Measurements from ENCODE around the gene NTM. TPM values are rescaled to one million over a fixed set of nuclear protein-coding genes. Genes with fewer than 3 reads are reported as not detected.

Gene NTM
- total and polyA plus RNA-seq, 2 experiments from 2014 or later, result 25.9 to 49.0 TPM

DNA sequence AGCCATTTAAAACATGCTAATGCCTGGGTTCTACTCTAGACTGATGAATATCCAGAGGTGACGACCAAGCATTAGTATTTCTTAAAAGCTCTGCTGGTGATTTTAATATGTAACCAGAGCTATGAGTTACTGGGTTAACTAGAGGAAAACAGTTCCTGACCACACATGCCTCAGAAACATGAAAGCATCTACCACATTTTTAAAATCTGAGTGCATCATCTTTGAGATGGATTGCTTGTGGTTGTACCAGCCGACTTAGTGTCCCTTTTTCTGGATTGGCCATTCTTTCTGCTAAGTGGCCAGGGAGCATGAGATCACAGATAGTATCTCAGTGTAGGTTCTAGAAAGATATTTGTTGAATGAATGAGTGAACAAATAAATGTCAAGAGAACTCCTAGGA is 152.4 kb downstream of the NTM start:
- Histone ChIP-seq H4K20me1 (ENCODE audit: insufficient read depth) (no peaks in the 10 kb centered on the region), H3K79me2 (ENCODE audit: insufficient read depth) (no peaks in the 10 kb centered on the region), H3K4me3 (no peak overlapping the region), H3K9ac (no peak overlapping the region), H3K9me2 (ENCODE audit: insufficient read depth) (no peaks in the 10 kb centered on the region), H2AFZ (no peak overlapping the region), H3F3A (ENCODE audit: insufficient read depth) (no peaks in the 10 kb centered on the region), H3K9me3 (ENCODE audit: low read depth) (no peaks in the 10 kb centered on the region), H3K36me3 (ENCODE audit: low read depth) (no peaks in the 10 kb centered on the region), H3K4me1 (ENCODE audit: insufficient read depth) (no peaks in the 10 kb centered on the region), H3K27ac (no peak overlapping the region), H3K4me2 (ENCODE audit: unreplicated experiment) (no peak overlapping the region), H3K27me3 (replicated peaks; ENCODE audit: insufficient read depth) (peaks cover 73% of the 10 kb centered on the region)
- TF ChIP-seq EZH2phosphoT487 (IDR thresholded peaks at IDR 0.05; ENCODE audit: insufficient read depth, low read depth), result no peak
- no peak for TF ChIP-seq EZH2 (IDR thresholded peaks at IDR 0.05; ENCODE audit: insufficient read depth, poor library complexity, severe bottlenecking)
- in situ Hi-C loops (cut with MboI), result no loop called here
- 7 to 10% methylated on average over 2 of the region's 2 CpGs for WGBS, 2 experiments (ENCODE audit: low coverage in 1 of 2, low lambda C conversion rate in 2 of 2, missing lambda C conversion rate in 2 of 2)
- DNase-seq, result peak; percentile 20

DNA sequence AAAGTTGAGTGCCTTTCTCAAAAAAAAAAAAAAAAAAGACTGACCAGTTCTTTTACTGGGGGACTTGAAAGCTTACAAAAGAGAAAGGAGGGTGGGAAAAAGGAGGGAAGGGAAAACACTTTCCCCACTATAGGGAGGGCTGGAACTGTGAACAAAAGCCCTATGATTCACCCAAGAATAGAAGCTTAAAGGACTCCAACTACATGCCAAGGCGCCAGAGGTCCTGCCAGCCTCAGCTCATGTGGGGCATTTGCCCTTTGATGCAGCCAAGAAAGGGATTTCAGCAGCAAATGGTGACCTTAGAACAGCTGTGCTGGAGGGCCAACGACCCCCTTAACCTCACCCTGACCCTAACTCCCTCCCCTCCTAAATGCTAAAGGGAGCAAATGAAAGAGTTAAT is 160.0 kb downstream of the NTM start:
- Histone ChIP-seq H3K9me2 (ENCODE audit: insufficient read depth) (no peaks in the 10 kb centered on the region), H3K9me3 (ENCODE audit: low read depth) (no peaks in the 10 kb centered on the region), H3K4me1 (ENCODE audit: insufficient read depth) (no peaks in the 10 kb centered on the region), H3F3A (ENCODE audit: insufficient read depth) (no peaks in the 10 kb centered on the region), H3K36me3 (ENCODE audit: low read depth) (no peaks in the 10 kb centered on the region), H3K4me2 (ENCODE audit: unreplicated experiment) (no peak overlapping the region), H3K27me3 (replicated peaks; ENCODE audit: insufficient read depth) (peaks cover 88% of the 10 kb centered on the region), H3K9ac (no peak overlapping the region), H3K79me2 (ENCODE audit: insufficient read depth) (no peaks in the 10 kb centered on the region), H3K27ac (no peak overlapping the region), H3K4me3 (no peak overlapping the region), H4K20me1 (ENCODE audit: insufficient read depth) (no peaks in the 10 kb centered on the region), H2AFZ (no peak overlapping the region)
- in situ Hi-C loops (cut with MboI), result no loop called here
- DNase-seq, result no peak
- WGBS, 2 experiments (ENCODE audit: low coverage in 1 of 2, low lambda C conversion rate in 2 of 2, missing lambda C conversion rate in 2 of 2), result 8 to 10% methylated on average over 2 of the region's 2 CpGs
- TF ChIP-seq EZH2 (IDR thresholded peaks at IDR 0.05; ENCODE audit: insufficient read depth, poor library complexity, severe bottlenecking) (no peak), EZH2phosphoT487 (IDR thresholded peaks at IDR 0.05; ENCODE audit: insufficient read depth, low read depth) (no peak)

GRCh38 chr11:131533149-131533548 is 162.7 kb downstream of the NTM start:
- Histone ChIP-seq H3K9me3 (ENCODE audit: low read depth) (no peaks in the 10 kb centered on the region), H3F3A (ENCODE audit: insufficient read depth) (no peaks in the 10 kb centered on the region), H3K27me3 (replicated peaks; ENCODE audit: insufficient read depth) (peaks cover 95% of the 10 kb centered on the region), H3K36me3 (ENCODE audit: low read depth) (no peaks in the 10 kb centered on the region), H3K79me2 (ENCODE audit: insufficient read depth) (no peaks in the 10 kb centered on the region), H2AFZ (no peak overlapping the region), H3K9ac (no peak overlapping the region), H4K20me1 (ENCODE audit: insufficient read depth) (no peaks in the 10 kb centered on the region), H3K4me2 (ENCODE audit: unreplicated experiment) (no peak overlapping the region), H3K9me2 (ENCODE audit: insufficient read depth) (no peaks in the 10 kb centered on the region), H3K4me1 (ENCODE audit: insufficient read depth) (no peaks in the 10 kb centered on the region), H3K4me3 (no peak overlapping the region), H3K27ac (no peak overlapping the region)
- TF ChIP-seq EZH2phosphoT487 (IDR thresholded peaks at IDR 0.05; ENCODE audit: insufficient read depth, low read depth), result no peak
- TF ChIP-seq EZH2 (IDR thresholded peaks at IDR 0.05; ENCODE audit: insufficient read depth, poor library complexity, severe bottlenecking), result no peak
- in situ Hi-C loops (cut with MboI), result no loop called here
- 6 to 8% methylated on average over 8 of the region's 8 CpGs for WGBS, 2 experiments (ENCODE audit: low coverage in 1 of 2, low lambda C conversion rate in 2 of 2, missing lambda C conversion rate in 2 of 2)
- no peak for DNase-seq

DNA sequence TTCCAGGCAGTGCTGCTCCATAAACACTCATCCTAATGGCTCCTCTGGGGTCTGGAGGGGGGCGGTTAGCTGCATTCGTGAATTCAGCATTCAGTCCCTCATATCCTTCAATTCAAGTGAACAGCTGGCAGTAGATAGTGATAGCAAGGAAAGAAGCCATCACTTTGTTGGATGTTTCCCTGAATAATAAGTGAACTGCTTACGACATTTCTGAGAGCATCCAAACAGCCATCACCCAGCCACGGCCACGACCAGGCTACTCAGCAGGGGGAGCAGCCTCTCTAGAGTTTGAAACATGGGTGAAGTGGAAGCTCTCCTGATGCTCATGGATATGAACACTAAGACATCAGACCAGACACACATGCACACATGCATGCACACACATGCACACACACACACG is 163.6 kb downstream of the NTM start:
- WGBS, 2 experiments (ENCODE audit: low coverage in 1 of 2, low lambda C conversion rate in 2 of 2, missing lambda C conversion rate in 2 of 2), result 13 to 16% methylated on average over 6 of the region's 6 CpGs
- in situ Hi-C loops (cut with MboI), result no loop called here
- no peak for DNase-seq
- Histone ChIP-seq H3K4me2 (ENCODE audit: unreplicated experiment) (no peak overlapping the region), H3K27ac (no peak overlapping the region), H3F3A (ENCODE audit: insufficient read depth) (no peaks in the 10 kb centered on the region), H3K27me3 (replicated peaks; ENCODE audit: insufficient read depth) (peaks cover 91% of the 10 kb centered on the region), H3K36me3 (ENCODE audit: low read depth) (no peaks in the 10 kb centered on the region), H3K9ac (no peak overlapping the region), H3K9me2 (ENCODE audit: insufficient read depth) (no peaks in the 10 kb centered on the region), H3K9me3 (ENCODE audit: low read depth) (no peaks in the 10 kb centered on the region), H3K79me2 (ENCODE audit: insufficient read depth) (no peaks in the 10 kb centered on the region), H3K4me3 (no peak overlapping the region), H2AFZ (no peak overlapping the region), H3K4me1 (ENCODE audit: insufficient read depth) (no peaks in the 10 kb centered on the region), H4K20me1 (ENCODE audit: insufficient read depth) (no peaks in the 10 kb centered on the region)
- no peak for TF ChIP-seq EZH2phosphoT487 (IDR thresholded peaks at IDR 0.05; ENCODE audit: insufficient read depth, low read depth)
- TF ChIP-seq EZH2 (IDR thresholded peaks at IDR 0.05; ENCODE audit: insufficient read depth, poor library complexity, severe bottlenecking), result no peak

DNA sequence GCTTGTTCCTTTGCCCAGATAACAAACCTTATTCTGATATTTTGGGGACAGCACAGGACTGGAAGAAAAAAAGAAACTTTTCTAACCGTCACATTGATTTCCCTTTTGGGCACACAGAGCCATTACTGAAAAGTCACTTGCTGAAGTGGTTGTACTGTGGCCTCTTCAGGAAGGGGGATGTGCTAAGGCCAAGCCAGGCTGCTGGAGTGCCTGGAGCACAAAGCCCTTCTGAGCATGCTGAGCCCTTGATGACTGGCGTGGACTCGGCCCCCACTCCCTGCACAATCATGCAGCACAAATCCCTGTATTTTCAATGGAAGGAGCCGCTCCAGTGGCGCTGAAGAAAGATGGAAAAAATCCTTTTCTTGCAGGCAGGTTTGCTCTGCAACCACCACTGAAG is 164.2 kb downstream of the NTM start:
- no peak for DNase-seq
- no peaks in the 10 kb centered on the region for H3F3A ChIP-seq (ENCODE audit: insufficient read depth)
- H3K79me2 ChIP-seq (ENCODE audit: insufficient read depth), result no peaks in the 10 kb centered on the region
- H3K9me2 ChIP-seq (ENCODE audit: insufficient read depth), result no peaks in the 10 kb centered on the region
- no peaks in the 10 kb centered on the region for H4K20me1 ChIP-seq (ENCODE audit: insufficient read depth)
- no peaks in the 10 kb centered on the region for H3K36me3 ChIP-seq (ENCODE audit: low read depth)
- no peaks in the 10 kb centered on the region for H3K4me1 ChIP-seq (ENCODE audit: insufficient read depth)
- TF ChIP-seq EZH2phosphoT487 (IDR thresholded peaks at IDR 0.05; ENCODE audit: insufficient read depth, low read depth) (no peak), EZH2 (IDR thresholded peaks at IDR 0.05; ENCODE audit: insufficient read depth, poor library complexity, severe bottlenecking) (no peak)
- no peak overlapping the region for H3K4me3 ChIP-seq
- no peak overlapping the region for H3K9ac ChIP-seq
- no peak overlapping the region for H2AFZ ChIP-seq
- peaks cover 86% of the 10 kb centered on the region for H3K27me3 ChIP-seq (replicated peaks; ENCODE audit: insufficient read depth)
- H3K27ac ChIP-seq, result no peak overlapping the region
- H3K9me3 ChIP-seq (ENCODE audit: low read depth), result no peaks in the 10 kb centered on the region
- WGBS, 2 experiments (ENCODE audit: low coverage in 1 of 2, low lambda C conversion rate in 2 of 2, missing lambda C conversion rate in 2 of 2), result 53 to 57% methylated on average over 5 of the region's 5 CpGs
- in situ Hi-C loops (cut with MboI), result no loop called here
- no peak overlapping the region for H3K4me2 ChIP-seq (ENCODE audit: unreplicated experiment)

Measured in GM23248 (cell line).